Astrocyte of the cerebellum (primary cell): ENCODE measurements around the gene PTPN12.
"Not testable (repeated sequence)": the region's sequence is repeated elsewhere in the genome, so short reads cannot be mapped to it uniquely, and the experiment has no call there.

Experiments used
- DNase-seq: peaks from one replicate; pipeline ENCODE4 v3.0.0-alpha.2; 2011; ENCODE audit warnings: low read depth
- H3K4me3 ChIP-seq: 2 replicates; pipeline ENCODE4 v1.5.1; 2011; ENCODE audit warnings: mild to moderate bottlenecking, low read depth, low read length, moderate library complexity
- CTCF ChIP-seq: IDR thresholded peaks from 2 replicates; pipeline ENCODE4 v1.5.1; 2012; ENCODE audit warnings: low read length, low read depth, moderate library complexity, mild to moderate bottlenecking; ENCODE audit errors: missing control alignments
- in situ Hi-C: cut with HindIII; loops from 2 replicates; pipeline ENCODE4 v1.10.0; 2017; ENCODE audit warnings: low sequenced_read_pairs

Gene PTPN12

GRCh38 chr7:77506899-77507298 lies 30.2 kb upstream of the PTPN12 start:
- in situ Hi-C loops = no loop called here
- no peak overlapping the region for H3K4me3 ChIP-seq
- DNase-seq = no peak
- TF ChIP-seq CTCF = no peak

GRCh38 chr7:77513002-77513670 lies 24.0 kb upstream of the PTPN12 start:
- DNase-seq, in situ Hi-C loops, H3K4me3 ChIP-seq: not testable (repeated sequence)

GRCh38 chr7:77516085-77516484 lies 21.0 kb upstream of the PTPN12 start:
- TF ChIP-seq CTCF = no peak
- no peak for DNase-seq
- in situ Hi-C loops = no loop called here
- H3K4me3 ChIP-seq = no peak overlapping the region

GRCh38 chr7:77520261-77520660 lies 16.8 kb upstream of the PTPN12 start:
- in situ Hi-C loops = no loop called here
- TF ChIP-seq CTCF = no peak
- no peak overlapping the region for H3K4me3 ChIP-seq
- DNase-seq = no peak

GRCh38 chr7:77521537-77521936 lies 15.6 kb upstream of the PTPN12 start:
- H3K4me3 ChIP-seq, DNase-seq, in situ Hi-C loops: not testable (repeated sequence)

- no peak overlapping the region for H3K4me3 ChIP-seq
- in situ Hi-C loops = no loop called here
- DNase-seq = no peak
- TF ChIP-seq CTCF = no peak
Measured at GRCh38 chr7:77524731-77525130, 12.4 kb upstream of the PTPN12 start.

GRCh38 chr7:77525231-77525630 lies 11.9 kb upstream of the PTPN12 start:
- no peak for TF ChIP-seq CTCF
- DNase-seq = no peak
- no peak overlapping the region for H3K4me3 ChIP-seq

GRCh38 chr7:77528368-77528767 lies 8.7 kb upstream of the PTPN12 start:
- H3K4me3 ChIP-seq = no peak overlapping the region
- no peak for TF ChIP-seq CTCF
- DNase-seq = no peak
- in situ Hi-C loops = no loop called here

More at GRCh38 chr7:77525231-77525630, 11.9 kb upstream of the PTPN12 start:
- in situ Hi-C loops = no loop called here
